Transverse colon (tissue), 4 donors: ENCODE measurements around the gene NUP214. TPM values are rescaled to one million over a fixed set of nuclear protein-coding genes. Genes with fewer than 3 reads are reported as not detected.

Source experiments
- DNase-seq: peaks from one replicate; pipeline ENCODE4 v3.0.0-alpha.2; 2019
- H3K27ac ChIP-seq, 4 donors: fragments of 200-600 bp; sonication (generic); 2 replicates each; pipeline ENCODE4 v1.5.1; 2016 to 2018; ENCODE audit warnings: inconsistent platforms in 4 of 4
- H3K27me3 ChIP-seq: fragments of 200-600 bp; sonication (generic); 2 replicates; pipeline ENCODE4 v1.5.1; 2017; ENCODE audit warnings: inconsistent platforms
- H3K36me3 ChIP-seq, 4 donors: fragments of 200-600 bp; sonication (generic); 2 replicates each; pipeline ENCODE4 v1.5.1; 2017 to 2019; ENCODE audit warnings: inconsistent platforms in 4 of 4
- H3K4me1 ChIP-seq, 4 donors: fragments of 200-600 bp; sonication (generic); 2 replicates each; pipeline ENCODE4 v1.5.1; 2017 to 2020; ENCODE audit warnings: inconsistent platforms in 4 of 4
- H3K4me3 ChIP-seq, 4 donors: fragments of 200-600 bp; sonication (generic); 1 replicate in 1 of 4; 2 replicates in 3 of 4; pipeline versions ENCODE4 v1.5.1 to v1.6.1; 2017 to 2019; ENCODE audit warnings: inconsistent platforms in 4 of 4
- H3K9me3 ChIP-seq, 2 donors: fragments of 200-600 bp; sonication (generic); 2 replicates each; pipeline ENCODE4 v1.5.1; 2017 to 2019; ENCODE audit warnings: inconsistent platforms in 2 of 2
- EP300 ChIP-seq: sonication (generic); formaldehyde crosslinking; IDR thresholded peaks from one replicate; pipeline ENCODE4 v1.6.1; 2017; ENCODE audit warnings: antibody characterized with exemption, low read depth
- POLR2A ChIP-seq: fragments of 450-650 bp; IDR thresholded peaks from one replicate; pipeline ENCODE4 v1.6.1; 2016; ENCODE audit warnings: antibody characterized with exemption, mild to moderate bottlenecking, moderate library complexity
- POLR2AphosphoS5 ChIP-seq, 3 donors: sonication (generic); formaldehyde crosslinking; IDR thresholded peaks; one replicate each; pipeline ENCODE4 v1.6.1; 2016; ENCODE audit warnings: antibody characterized with exemption in 3 of 3
- WGBS, 2 donors: methylation state at CpG; one replicate each; pipeline ENCODE4 v1.1.5; 2018; ENCODE audit warnings: low coverage in 1 of 2; 5-methylcytosine and 5-hydroxymethylcytosine counted together
- in situ Hi-C, 4 donors: fragments of 200-750 bp; cut with MboI; loops; one replicate each; pipeline versions ENCODE4 v1.15.0 to v1.15.1; 2017; ENCODE audit warnings: low sequenced_read_pairs in 3 of 4, low pct_ligation_motif_present in 1 of 4, low pct_unique_long_range_greater_than_20kb in 1 of 4
- intact Hi-C: fragments of 100-400 bp; cut with DNase I; formaldehyde crosslinking; loops from one replicate; pipeline ENCODE4 v1.15.1; 2023; ENCODE audit warnings: low total_unique reads
- total RNA-seq, 4 donors: library from RNA; depleted of rRNA; stranded (reverse); fragments of >200 nt; gene quantifications; one replicate each; pipeline ENCODE4 v1.1.0, GENCODE V29; 2016
- TF ChIP-seq, protein P1 (sequence below), 5 experiments: fragments of 200-600 bp in 3 of 5; fragments of 450-650 bp in 2 of 5; sonication (generic) in 3 of 5; IDR thresholded peaks; 1 replicate in 2 of 5; 2 replicates in 3 of 5; pipeline ENCODE4 v1.5.1; 2016 to 2017; ENCODE audit warnings: antibody characterized with exemption in 5 of 5, inconsistent platforms in 3 of 5, mild to moderate bottlenecking in 2 of 5, moderate library complexity in 1 of 5

Gene NUP214
- total RNA-seq, 4 donors from 2014 or later = 48.3 to 152 (median 85.9) TPM

- Histone ChIP-seq H3K9me3 (no peaks in the 10 kb centered on the region), H3K27ac (no peak overlapping the region), H3K4me1 (no peaks in the 10 kb centered on the region), H3K36me3 (no peaks in the 10 kb centered on the region), H3K27me3 (no peaks in the 10 kb centered on the region), H3K4me3 (no peak overlapping the region)
- WGBS, 2 donors = 76 to 82% methylated on average over 4 of the region's 4 CpGs
- in situ Hi-C loops (no loop called here), intact Hi-C loops (no loop called here)
- no peak for TF ChIP-seq POLR2A
- TF ChIP-seq, protein P1, sequence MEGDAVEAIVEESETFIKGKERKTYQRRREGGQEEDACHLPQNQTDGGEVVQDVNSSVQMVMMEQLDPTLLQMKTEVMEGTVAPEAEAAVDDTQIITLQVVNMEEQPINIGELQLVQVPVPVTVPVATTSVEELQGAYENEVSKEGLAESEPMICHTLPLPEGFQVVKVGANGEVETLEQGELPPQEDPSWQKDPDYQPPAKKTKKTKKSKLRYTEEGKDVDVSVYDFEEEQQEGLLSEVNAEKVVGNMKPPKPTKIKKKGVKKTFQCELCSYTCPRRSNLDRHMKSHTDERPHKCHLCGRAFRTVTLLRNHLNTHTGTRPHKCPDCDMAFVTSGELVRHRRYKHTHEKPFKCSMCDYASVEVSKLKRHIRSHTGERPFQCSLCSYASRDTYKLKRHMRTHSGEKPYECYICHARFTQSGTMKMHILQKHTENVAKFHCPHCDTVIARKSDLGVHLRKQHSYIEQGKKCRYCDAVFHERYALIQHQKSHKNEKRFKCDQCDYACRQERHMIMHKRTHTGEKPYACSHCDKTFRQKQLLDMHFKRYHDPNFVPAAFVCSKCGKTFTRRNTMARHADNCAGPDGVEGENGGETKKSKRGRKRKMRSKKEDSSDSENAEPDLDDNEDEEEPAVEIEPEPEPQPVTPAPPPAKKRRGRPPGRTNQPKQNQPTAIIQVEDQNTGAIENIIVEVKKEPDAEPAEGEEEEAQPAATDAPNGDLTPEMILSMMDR (IDR thresholded peaks at IDR 0.05) = no peak
- TF ChIP-seq POLR2AphosphoS5 (IDR thresholded peaks at IDR 0.05) = no peak
- no peak for TF ChIP-seq EP300
- no peak for DNase-seq
These were observed 121.2 kb downstream of the NUP214 start for GRCh38 chr9:131246618-131247017.

DNA sequence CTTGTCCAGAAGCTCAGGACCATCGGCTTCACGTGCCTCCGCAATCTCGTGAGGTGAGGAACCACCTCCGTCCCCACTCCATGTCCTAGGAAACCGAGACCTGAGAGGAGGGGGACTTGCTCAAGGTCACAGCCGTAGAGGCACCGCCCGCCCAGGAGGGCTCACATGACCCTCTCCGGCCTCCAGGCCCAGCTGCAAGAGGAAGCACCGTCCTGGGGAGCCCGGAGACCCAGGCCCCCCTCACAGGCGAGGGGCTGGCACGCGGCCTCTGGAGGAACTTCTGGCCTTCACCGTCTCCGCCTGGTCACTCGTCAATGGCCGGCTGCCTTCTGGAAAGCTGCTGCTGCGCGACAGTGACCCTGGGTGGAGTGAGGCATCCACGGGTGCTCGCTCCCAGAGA lies 126.7 kb downstream of the NUP214 start:
- H3K4me1 ChIP-seq = peaks cover 0 to 19% (median 1%) of the 10 kb centered on the region in 4 donors
- peak overlapping the region; percentile 37 to 76 (median 66) for H3K27ac ChIP-seq
- TF ChIP-seq, protein P1 (IDR thresholded peaks at IDR 0.05) = no peak
- TF ChIP-seq POLR2A (no peak), POLR2AphosphoS5 (IDR thresholded peaks at IDR 0.05) (no peak), EP300 (no peak)
- intact Hi-C loops = no loop called here
- no peaks in the 10 kb centered on the region for H3K36me3 ChIP-seq
- no peak for DNase-seq
- H3K27me3 ChIP-seq = no peaks in the 10 kb centered on the region
- 84% methylated on average over 18 of the region's 23 CpGs; no CpG with 5 or more reads in 1 of the 2 donors for WGBS, 2 donors
- peak overlapping the region in 2 of 4 donors; percentile 12 to 36 for H3K4me3 ChIP-seq
- in situ Hi-C loops = no loop called here
- no peaks in the 10 kb centered on the region for H3K9me3 ChIP-seq

GRCh38 chr9:131253891-131254491 lies 128.6 kb downstream of the NUP214 start:
- Histone ChIP-seq H3K27ac (peak overlapping the region; percentile 73 to 77 (median 76)), H3K36me3 (no peaks in the 10 kb centered on the region), H3K4me1 (peaks cover 0 to 19% (median 1%) of the 10 kb centered on the region in 4 donors), H3K9me3 (no peaks in the 10 kb centered on the region), H3K4me3 (no peak overlapping the region), H3K27me3 (no peaks in the 10 kb centered on the region)
- 79% methylated on average over 14 of the region's 14 CpGs; no CpG with 5 or more reads in 1 of the 2 donors for WGBS, 2 donors
- peak; percentile 33 for DNase-seq
- TF ChIP-seq EP300 (no peak), POLR2AphosphoS5 (IDR thresholded peaks at IDR 0.05) (peak in 1 of 3 donors; percentile 22)
- intact Hi-C loops (no loop called here), in situ Hi-C loops (no loop called here)

DNA sequence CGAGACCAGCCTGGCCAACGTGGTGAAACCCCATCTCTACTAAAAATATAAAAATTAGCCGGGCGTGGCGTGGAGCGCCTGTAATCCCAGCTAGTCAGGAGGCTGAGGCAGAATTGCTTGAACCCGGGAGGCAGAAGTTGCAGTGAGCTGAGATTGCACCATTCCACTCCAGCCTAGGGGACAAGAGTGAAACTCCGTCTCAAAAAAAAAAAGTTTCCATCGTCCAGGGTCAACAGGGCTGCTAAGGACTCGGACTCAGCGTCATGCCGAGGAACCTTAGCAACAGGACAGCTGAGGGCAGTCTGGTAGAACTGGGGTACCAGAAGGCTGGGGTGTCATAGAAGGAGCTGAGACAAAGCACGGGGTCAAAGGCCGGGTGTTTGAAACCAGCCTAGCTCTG lies 129.2 kb downstream of the NUP214 start:
- intact Hi-C loops (no loop called here), in situ Hi-C loops (no loop called here)
- H3K9me3 ChIP-seq = no peaks in the 10 kb centered on the region
- 84% methylated on average over 14 of the region's 14 CpGs; no CpG with 5 or more reads in 1 of the 2 donors for WGBS, 2 donors
- TF ChIP-seq EP300 (no peak), POLR2AphosphoS5 (IDR thresholded peaks at IDR 0.05) (no peak), POLR2A (no peak)
- TF ChIP-seq, protein P1 (IDR thresholded peaks at IDR 0.05) = no peak
- no peak overlapping the region for H3K4me3 ChIP-seq
- no peak for DNase-seq
- H3K36me3 ChIP-seq = no peaks in the 10 kb centered on the region
- H3K27ac ChIP-seq = peak overlapping the region; percentile 73 to 80 (median 77)
- H3K4me1 ChIP-seq = peaks cover 0 to 19% (median 1%) of the 10 kb centered on the region in 4 donors
- H3K27me3 ChIP-seq = no peaks in the 10 kb centered on the region
